NB4 (cell line): ENCODE results near the gene NDUFB6.
"Not testable (repeated sequence)": the region's sequence is repeated elsewhere in the genome, so short reads cannot be mapped to it uniquely, and the experiment has no call there.

Source experiments
- DNase-seq: peaks from one replicate; pipeline ENCODE4 v3.0.0; 2010; ENCODE audit warnings: low read depth
- H3K4me3 ChIP-seq: one replicate; pipeline ENCODE4 v1.5.1; 2011; ENCODE audit warnings: mild to moderate bottlenecking, low read depth, low read length, moderate library complexity
- MYC ChIP-seq: IDR thresholded peaks from 2 replicates; pipeline ENCODE4 v1.6.1; 2011; ENCODE audit warnings: low read depth, low read length
- POLR2A ChIP-seq: IDR thresholded peaks from 2 replicates; pipeline ENCODE4 v1.6.1; 2011; ENCODE audit warnings: mild to moderate bottlenecking; ENCODE audit not compliant: insufficient read length; ENCODE audit errors: extremely low read depth
- TF ChIP-seq, protein P1 (sequence below): IDR thresholded peaks from 2 replicates; pipeline ENCODE4 v1.6.1; 2011; ENCODE audit warnings: low read depth, low read length
- TF ChIP-seq, protein P2 (sequence below): IDR thresholded peaks from one replicate; pipeline ENCODE4 v1.5.1; 2012; ENCODE audit warnings: low read depth, low read length

Gene NDUFB6

DNA sequence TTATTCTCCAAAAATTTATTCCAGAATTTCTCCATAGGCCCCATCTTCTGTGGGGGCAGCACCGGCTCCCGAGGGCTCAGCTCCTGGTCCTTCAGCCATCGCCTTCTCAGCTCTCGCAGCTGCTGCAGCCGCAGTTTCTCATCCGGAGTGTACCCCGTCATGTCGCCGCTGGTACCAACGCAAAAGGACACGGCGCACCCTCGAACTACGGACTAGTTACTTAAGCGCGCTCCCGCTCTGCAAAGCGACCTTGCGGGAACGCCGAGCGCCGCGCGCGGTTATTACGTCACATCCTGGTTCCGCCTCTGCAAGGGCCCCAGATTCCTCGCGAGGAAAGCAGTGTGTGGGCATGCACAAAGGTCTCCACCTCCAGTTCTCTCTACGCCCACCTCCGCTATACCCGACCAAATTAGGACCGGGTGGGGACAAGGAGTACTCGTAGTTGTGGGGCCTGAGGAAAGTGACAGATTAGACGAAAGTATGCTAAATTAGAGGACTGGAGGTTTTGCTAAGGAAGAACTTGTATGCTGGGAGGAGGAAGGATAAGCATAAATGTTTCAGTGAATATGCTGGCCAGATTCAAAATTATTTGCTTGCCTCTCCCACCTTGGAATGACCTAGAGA, at the start of gene NDUFB6:
Gene NDUFB6 (minus strand): TSS at position 260 of the 624 bp plus-strand sequence. CDS start 99 bp downstream, at position 161.
- peak within 1 kb of the TSS; percentile 85 for H3K4me3 ChIP-seq
- DNase-seq: peak; percentile 100
- TF ChIP-seq POLR2A (peak; percentile 98), MYC (peak; percentile 92)
- TF ChIP-seq, protein P1, sequence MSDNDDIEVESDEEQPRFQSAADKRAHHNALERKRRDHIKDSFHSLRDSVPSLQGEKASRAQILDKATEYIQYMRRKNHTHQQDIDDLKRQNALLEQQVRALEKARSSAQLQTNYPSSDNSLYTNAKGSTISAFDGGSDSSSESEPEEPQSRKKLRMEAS: peak; percentile 83
- TF ChIP-seq, protein P2, sequence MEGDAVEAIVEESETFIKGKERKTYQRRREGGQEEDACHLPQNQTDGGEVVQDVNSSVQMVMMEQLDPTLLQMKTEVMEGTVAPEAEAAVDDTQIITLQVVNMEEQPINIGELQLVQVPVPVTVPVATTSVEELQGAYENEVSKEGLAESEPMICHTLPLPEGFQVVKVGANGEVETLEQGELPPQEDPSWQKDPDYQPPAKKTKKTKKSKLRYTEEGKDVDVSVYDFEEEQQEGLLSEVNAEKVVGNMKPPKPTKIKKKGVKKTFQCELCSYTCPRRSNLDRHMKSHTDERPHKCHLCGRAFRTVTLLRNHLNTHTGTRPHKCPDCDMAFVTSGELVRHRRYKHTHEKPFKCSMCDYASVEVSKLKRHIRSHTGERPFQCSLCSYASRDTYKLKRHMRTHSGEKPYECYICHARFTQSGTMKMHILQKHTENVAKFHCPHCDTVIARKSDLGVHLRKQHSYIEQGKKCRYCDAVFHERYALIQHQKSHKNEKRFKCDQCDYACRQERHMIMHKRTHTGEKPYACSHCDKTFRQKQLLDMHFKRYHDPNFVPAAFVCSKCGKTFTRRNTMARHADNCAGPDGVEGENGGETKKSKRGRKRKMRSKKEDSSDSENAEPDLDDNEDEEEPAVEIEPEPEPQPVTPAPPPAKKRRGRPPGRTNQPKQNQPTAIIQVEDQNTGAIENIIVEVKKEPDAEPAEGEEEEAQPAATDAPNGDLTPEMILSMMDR: no peak

DNA sequence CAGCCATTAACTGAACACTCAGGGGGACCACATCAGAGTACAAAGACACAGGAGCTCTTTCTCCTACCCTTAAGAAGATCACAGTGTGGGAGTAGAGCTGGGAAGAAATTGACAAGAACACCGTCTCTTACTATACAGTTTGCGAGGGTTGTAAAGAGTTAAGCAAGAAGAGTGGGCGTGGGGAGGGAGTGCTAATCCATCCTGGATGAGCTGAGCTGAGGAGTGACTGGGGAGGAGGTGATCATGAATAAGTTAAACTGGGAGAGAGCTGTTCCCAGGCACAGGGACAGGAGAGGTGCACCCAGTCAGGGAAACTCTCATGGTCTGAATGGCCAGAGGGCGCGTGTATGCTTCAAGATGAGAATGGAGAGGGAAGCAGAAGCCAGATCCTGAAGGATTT, 45.3 kb upstream of the NDUFB6 start:
- no peak for DNase-seq

DNA sequence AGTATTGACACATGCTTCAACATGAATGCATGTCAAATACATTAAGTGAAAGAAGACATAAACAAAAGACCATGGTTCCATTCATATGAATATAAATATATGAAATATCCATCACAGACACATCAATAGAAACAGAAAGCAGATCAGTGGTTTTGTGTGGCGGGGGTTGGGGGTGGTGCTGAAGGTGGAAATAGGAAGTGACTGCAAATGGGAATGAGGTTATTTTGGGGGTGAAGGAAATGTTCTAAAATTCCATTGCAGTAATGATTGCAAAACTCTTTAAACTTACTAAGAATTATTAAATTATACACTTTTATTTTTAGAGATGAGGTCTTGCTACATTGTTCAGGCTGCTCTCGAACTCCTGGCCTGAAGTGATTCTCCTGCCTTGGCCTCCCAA, 33.9 kb upstream of the NDUFB6 start:
- H3K4me3 ChIP-seq: no peak overlapping the region
- DNase-seq: no peak
- TF ChIP-seq MYC (no peak), POLR2A (no peak)
- TF ChIP-seq, protein P1: no peak
- TF ChIP-seq, protein P2: no peak

More for the DNA sequence above, 45.3 kb upstream of the NDUFB6 start:
- TF ChIP-seq, protein P1: no peak
- TF ChIP-seq MYC (no peak), POLR2A (no peak)
- TF ChIP-seq, protein P2: no peak
- H3K4me3 ChIP-seq: no peak overlapping the region

DNA sequence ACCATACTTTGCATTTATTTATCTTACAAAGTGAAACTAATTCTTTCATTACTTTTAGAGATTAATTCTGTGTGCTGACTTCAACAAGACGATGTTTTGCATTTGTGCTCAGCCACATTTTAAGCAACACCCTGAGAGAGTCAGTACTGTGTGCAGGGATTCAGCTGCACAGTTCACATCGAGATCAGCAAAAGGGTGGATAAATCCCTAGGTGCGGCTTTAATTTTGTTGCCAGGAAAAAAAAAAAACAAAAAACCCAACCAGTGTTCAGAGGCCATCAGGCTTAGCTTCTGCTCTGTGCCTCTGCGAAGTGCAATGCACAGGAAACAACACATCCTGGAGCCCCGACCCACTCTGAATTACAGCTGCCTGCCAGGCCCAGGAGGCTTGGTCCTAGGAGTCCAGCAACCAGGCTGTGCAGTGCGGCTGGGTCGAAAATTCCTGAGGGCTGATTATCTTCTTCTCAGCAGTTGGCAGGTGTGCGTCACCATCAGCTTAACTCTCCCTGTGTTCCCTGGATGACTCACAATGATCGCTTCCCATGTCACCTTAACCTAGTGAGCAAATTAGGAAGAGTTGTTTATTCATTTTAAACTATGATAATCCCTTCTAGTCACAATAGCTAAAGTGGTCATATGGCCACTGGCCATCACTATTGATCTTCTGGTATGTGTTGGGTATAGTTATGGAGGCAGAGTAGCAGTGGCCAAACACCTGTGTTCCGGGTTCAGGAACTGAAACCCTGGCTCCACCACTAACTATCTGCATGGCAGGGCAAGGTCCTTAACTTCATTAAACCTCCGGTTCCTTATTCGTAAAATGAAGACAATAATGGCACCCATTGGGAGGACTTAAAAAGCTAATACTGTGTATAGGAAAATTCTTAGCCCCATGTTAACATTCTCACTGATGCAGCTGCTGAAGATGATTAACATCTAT, 31.2 kb upstream of the NDUFB6 start:
- no peak for TF ChIP-seq MYC
- TF ChIP-seq, protein P2: no peak
- no peak for TF ChIP-seq POLR2A
- TF ChIP-seq, protein P1: no peak
- no peak for DNase-seq
- H3K4me3 ChIP-seq: no peak overlapping the region

DNA sequence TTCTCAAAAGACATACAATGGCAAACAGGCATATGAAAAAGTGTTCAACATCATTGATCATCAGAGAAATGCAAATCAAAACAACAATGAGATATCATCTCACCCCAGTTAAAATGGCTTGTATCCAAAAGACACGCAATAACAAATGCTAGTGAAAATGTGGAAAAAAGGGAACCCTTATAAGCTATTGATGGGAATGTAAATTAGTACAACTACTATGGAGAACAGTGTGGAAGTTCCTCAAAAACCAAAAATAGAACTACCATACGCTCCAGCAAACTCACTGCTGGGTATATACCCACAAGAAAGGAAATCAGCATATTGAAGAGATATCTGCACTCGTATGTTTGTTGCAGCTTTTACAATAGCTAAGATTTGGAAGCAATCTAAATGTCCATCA, 26.1 kb upstream of the NDUFB6 start:
- not testable (repeated sequence) for DNase-seq, H3K4me3 ChIP-seq

DNA sequence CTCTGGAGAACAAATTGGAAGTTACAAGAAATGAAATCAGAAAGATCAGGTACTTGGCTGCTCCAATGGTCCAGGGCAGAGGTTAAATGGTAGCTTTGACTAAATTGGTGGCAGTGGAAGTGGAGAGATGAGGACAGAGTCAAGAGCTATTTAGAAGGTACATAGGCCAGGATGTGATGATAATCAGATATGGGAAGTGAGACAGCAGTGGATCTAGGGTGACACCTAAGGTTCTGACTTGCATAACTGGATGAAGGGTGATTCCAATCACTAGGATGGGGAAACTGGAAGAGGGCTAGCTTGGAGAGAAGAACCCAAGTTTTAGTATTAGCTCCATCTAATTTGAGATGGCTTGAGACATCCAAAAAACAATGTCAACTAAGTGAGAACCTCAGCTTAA, 24.0 kb upstream of the NDUFB6 start:
- H3K4me3 ChIP-seq: no peak overlapping the region
- TF ChIP-seq MYC (no peak), POLR2A (no peak)
- TF ChIP-seq, protein P1: no peak
- TF ChIP-seq, protein P2: no peak
- no peak for DNase-seq
